Measurements from ENCODE around the gene IL4. TPM values are rescaled to one million over a fixed set of nuclear protein-coding genes. Genes with fewer than 3 reads are reported as not detected.

IL4 gene
- total RNA-seq, 6 experiments from 2014 or later = not detected

DNA sequence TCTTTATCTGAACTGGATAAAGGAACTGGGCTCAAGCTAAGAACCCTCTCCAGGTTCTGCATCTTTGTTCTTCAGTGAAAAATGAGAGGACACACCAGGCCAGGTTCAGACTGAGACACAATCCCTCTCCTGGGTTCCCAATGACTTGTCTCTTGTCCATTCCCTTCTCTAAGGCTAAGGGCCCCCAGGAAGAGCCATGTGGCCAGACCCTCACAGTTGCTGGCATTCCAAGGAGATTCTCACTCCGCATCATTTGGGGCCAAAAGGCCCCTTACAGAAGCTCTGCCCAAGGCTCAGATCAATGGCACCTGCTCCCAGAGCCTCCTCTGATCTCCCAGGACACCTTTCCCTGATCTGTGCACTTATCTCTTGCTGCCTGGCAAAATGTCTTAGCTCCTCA is 4.9 kb downstream of the IL4 start:
- Histone ChIP-seq H3K27ac (no peak overlapping the region), H3K36me3 (no peaks in the 10 kb centered on the region), H3K4me1 (no peaks in the 10 kb centered on the region), H3K27me3 (no peaks in the 10 kb centered on the region), H3K9me3 (no peaks in the 10 kb centered on the region), H3K4me3 (no peak overlapping the region)
- no peak for ATAC-seq
- DNase-seq = no peak
- TF ChIP-seq, protein P1, sequence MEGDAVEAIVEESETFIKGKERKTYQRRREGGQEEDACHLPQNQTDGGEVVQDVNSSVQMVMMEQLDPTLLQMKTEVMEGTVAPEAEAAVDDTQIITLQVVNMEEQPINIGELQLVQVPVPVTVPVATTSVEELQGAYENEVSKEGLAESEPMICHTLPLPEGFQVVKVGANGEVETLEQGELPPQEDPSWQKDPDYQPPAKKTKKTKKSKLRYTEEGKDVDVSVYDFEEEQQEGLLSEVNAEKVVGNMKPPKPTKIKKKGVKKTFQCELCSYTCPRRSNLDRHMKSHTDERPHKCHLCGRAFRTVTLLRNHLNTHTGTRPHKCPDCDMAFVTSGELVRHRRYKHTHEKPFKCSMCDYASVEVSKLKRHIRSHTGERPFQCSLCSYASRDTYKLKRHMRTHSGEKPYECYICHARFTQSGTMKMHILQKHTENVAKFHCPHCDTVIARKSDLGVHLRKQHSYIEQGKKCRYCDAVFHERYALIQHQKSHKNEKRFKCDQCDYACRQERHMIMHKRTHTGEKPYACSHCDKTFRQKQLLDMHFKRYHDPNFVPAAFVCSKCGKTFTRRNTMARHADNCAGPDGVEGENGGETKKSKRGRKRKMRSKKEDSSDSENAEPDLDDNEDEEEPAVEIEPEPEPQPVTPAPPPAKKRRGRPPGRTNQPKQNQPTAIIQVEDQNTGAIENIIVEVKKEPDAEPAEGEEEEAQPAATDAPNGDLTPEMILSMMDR (IDR thresholded peaks at IDR 0.05) = no peak
- no peak for TF ChIP-seq POLR2A (IDR thresholded peaks at IDR 0.05)
- WGBS (ENCODE audit: insufficient coverage, low coverage, low lambda C conversion rate, missing lambda C conversion rate) = no CpG with 5 or more reads among the region's 1 CpG
- intact Hi-C loops (cut with DNase I) = no loop called here

DNA sequence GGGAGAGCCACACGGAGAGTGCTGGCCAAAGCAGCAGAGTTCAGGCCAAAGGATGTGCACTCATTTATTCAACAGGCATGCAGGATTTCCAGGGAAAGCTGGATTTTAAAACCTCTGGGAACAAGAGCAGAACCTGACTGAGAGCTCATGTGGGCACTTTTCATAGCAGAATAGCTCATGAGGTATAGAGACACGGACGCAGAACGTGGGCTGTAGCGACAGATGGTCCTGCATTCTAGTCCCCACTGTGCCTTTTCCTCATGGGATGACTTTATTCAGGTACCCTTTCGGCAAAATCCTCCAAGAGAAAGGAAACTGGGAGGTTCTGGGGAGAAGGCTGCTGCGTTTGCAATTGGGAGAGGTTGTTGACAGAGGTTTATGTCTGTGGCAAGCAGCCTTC is 5.4 kb downstream of the IL4 start:
- no peak for TF ChIP-seq POLR2A (IDR thresholded peaks at IDR 0.05)
- TF ChIP-seq, protein P1 (IDR thresholded peaks at IDR 0.05) = no peak
- Histone ChIP-seq H3K36me3 (no peaks in the 10 kb centered on the region), H3K4me3 (no peak overlapping the region), H3K27me3 (no peaks in the 10 kb centered on the region), H3K4me1 (no peaks in the 10 kb centered on the region), H3K9me3 (no peaks in the 10 kb centered on the region), H3K27ac (no peak overlapping the region)
- WGBS (ENCODE audit: insufficient coverage, low coverage, low lambda C conversion rate, missing lambda C conversion rate) = 79% methylated on average over 7 of the region's 7 CpGs
- DNase-seq (no peak), ATAC-seq (no peak)
- intact Hi-C loops (cut with DNase I) = no loop called here

DNA sequence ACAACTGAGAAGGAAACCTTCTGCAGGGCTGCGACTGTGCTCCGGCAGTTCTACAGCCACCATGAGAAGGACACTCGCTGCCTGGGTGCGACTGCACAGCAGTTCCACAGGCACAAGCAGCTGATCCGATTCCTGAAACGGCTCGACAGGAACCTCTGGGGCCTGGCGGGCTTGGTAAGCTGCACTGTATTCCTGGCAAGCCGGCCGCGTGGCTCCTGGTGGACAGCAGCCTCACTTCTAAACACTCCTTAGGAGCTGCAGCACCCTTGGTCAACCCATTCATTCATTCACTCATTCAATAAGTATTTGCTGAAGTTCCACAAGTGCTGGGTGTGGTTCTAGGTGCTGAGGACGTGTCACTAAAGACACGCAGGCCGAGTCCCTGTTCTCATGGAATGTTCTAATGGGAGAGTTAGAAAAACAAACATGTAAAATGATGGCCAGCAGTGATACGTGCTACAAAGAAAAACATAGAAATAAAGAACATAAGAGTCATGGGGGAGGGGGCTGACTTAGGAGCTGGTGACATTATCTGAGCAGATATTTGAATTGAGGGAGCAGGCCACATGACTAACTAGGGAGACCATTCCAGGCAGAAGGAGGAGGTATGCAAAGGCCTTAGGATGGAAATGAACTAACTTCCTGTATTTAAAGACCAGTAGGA is 6.1 kb downstream of the IL4 start:
- H3K27me3 ChIP-seq = no peaks in the 10 kb centered on the region
- H3K9me3 ChIP-seq = no peaks in the 10 kb centered on the region
- DNase-seq = no peak
- intact Hi-C loops (cut with DNase I) = no loop called here
- H3K27ac ChIP-seq = no peak overlapping the region
- 94% methylated on average over 6 of the region's 15 CpGs for WGBS (ENCODE audit: insufficient coverage, low coverage, low lambda C conversion rate, missing lambda C conversion rate)
- TF ChIP-seq, protein P1 (IDR thresholded peaks at IDR 0.05) = no peak
- TF ChIP-seq POLR2A (IDR thresholded peaks at IDR 0.05) = no peak
- H3K4me1 ChIP-seq = no peaks in the 10 kb centered on the region
- ATAC-seq = no peak
- H3K4me3 ChIP-seq = no peak overlapping the region
- no peaks in the 10 kb centered on the region for H3K36me3 ChIP-seq

DNA sequence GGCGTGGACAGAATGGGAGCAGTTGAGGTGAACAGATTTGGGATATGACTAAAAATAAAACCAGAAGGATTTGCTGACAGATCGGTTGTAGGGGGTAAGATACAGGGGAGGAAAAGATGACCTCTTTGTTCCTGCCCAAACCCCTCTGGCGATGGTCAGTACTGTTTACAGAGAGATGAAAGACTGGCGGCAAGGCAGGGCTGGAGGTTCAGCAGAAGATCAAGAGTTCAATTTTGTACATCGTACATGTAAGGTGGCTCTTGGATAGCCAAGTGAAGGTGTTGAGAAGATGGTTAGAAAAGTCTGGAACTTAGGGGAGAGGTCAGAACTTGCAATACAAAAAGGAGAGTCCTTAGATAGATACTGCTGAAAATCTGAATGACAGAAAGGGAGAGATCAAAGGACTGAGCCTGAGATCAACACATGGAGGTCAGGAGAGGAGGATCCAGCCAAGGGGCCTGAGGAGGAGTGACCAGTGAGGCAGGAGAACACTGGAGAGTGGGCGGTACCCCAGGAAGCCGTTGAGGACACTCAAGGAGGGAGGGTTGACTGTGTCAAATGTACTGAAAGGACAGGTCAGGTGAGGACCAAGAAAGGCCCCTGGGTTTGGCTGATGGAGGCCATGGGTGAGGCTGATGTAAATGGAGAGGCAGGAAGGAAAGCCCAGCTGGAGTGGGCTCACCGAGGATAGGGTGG is 7.1 kb downstream of the IL4 start:
- no peak for TF ChIP-seq POLR2A (IDR thresholded peaks at IDR 0.05)
- intact Hi-C loops (cut with DNase I) = no loop called here
- 92% methylated on average over 7 of the region's 8 CpGs for WGBS (ENCODE audit: insufficient coverage, low coverage, low lambda C conversion rate, missing lambda C conversion rate)
- no peaks in the 10 kb centered on the region for H3K27me3 ChIP-seq
- no peaks in the 10 kb centered on the region for H3K9me3 ChIP-seq
- no peak overlapping the region for H3K27ac ChIP-seq
- ATAC-seq (no peak), DNase-seq (no peak)
- no peaks in the 10 kb centered on the region for H3K36me3 ChIP-seq
- H3K4me1 ChIP-seq = no peaks in the 10 kb centered on the region
- H3K4me3 ChIP-seq = no peak overlapping the region

DNA sequence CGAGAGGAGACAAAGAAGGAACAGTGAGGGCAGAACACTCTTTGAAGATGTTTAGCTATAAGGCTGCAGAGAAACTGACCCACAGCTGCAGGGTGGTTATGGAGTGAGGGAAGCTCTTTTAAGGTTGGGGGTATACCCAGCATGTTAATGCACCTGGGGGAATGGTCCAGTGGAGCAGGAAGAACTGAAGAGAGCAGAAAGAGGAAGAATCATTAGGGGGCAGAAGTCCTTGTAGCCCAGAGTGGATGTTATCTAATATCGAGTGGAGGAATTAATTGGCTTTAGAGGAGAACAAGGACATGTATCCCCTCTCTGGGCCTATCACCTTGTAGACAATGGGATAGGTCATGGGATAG is 7.7 kb downstream of the IL4 start:
- H3K4me1 ChIP-seq = no peaks in the 10 kb centered on the region
- no peaks in the 10 kb centered on the region for H3K36me3 ChIP-seq
- 100% methylated on average over 2 of the region's 2 CpGs for WGBS (ENCODE audit: insufficient coverage, low coverage, low lambda C conversion rate, missing lambda C conversion rate)
- no peaks in the 10 kb centered on the region for H3K27me3 ChIP-seq
- H3K4me3 ChIP-seq = no peak overlapping the region
- no peaks in the 10 kb centered on the region for H3K9me3 ChIP-seq
- TF ChIP-seq, protein P1 (IDR thresholded peaks at IDR 0.05) = no peak
- TF ChIP-seq POLR2A (IDR thresholded peaks at IDR 0.05) = no peak
- DNase-seq (no peak), ATAC-seq (no peak)
- intact Hi-C loops (cut with DNase I) = no loop called here
- H3K27ac ChIP-seq = no peak overlapping the region

Measured in right lobe of liver (tissue), 6 donors.